ENCODE measurements around the gene AGL. TPM values are rescaled to one million over a fixed set of nuclear protein-coding genes. Genes with fewer than 3 reads are reported as not detected.
"Not testable (repeated sequence)": the region's sequence is repeated elsewhere in the genome, so short reads cannot be mapped to it uniquely, and the experiment has no call there.

AGL gene
- total and polyA plus RNA-seq, 2 experiments from 2014 or later = 26.6 to 39.5 TPM

DNA sequence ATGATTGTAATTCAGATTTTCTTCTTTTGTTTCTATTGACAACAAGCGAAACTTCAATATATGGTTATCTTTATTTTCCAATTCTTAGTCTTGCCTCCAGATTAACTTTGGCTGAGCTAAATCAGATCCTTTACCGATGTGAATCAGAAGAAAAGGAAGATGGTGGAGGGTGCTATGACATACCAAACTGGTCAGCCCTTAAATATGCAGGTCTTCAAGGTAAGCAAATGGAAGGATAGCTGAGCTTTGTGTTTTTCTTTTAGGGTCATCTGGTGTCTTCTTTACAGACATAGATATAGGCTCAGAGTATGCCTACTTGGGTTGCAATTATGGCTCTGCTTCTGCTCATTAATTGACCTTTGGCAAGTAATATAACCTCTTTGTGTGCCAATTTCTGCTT lies 37.7 kb downstream of the AGL start:
- Histone ChIP-seq H3K9me3 (ENCODE audit: low read depth) (no peaks in the 10 kb centered on the region), H3K4me1 (ENCODE audit: low read depth) (no peaks in the 10 kb centered on the region), H3K4me3 (no peak overlapping the region), H3K36me3 (peaks cover 89% of the 10 kb centered on the region), H3K27ac (no peak overlapping the region), H3K27me3 (no peaks in the 10 kb centered on the region)
- TF ChIP-seq, protein P1, sequence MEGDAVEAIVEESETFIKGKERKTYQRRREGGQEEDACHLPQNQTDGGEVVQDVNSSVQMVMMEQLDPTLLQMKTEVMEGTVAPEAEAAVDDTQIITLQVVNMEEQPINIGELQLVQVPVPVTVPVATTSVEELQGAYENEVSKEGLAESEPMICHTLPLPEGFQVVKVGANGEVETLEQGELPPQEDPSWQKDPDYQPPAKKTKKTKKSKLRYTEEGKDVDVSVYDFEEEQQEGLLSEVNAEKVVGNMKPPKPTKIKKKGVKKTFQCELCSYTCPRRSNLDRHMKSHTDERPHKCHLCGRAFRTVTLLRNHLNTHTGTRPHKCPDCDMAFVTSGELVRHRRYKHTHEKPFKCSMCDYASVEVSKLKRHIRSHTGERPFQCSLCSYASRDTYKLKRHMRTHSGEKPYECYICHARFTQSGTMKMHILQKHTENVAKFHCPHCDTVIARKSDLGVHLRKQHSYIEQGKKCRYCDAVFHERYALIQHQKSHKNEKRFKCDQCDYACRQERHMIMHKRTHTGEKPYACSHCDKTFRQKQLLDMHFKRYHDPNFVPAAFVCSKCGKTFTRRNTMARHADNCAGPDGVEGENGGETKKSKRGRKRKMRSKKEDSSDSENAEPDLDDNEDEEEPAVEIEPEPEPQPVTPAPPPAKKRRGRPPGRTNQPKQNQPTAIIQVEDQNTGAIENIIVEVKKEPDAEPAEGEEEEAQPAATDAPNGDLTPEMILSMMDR (IDR thresholded peaks at IDR 0.05; ENCODE audit: low read depth, low read length) = no peak
- no peak for DNase-seq (ENCODE audit: low read depth in 1 of 2, low spot score in 1 of 2)

DNA sequence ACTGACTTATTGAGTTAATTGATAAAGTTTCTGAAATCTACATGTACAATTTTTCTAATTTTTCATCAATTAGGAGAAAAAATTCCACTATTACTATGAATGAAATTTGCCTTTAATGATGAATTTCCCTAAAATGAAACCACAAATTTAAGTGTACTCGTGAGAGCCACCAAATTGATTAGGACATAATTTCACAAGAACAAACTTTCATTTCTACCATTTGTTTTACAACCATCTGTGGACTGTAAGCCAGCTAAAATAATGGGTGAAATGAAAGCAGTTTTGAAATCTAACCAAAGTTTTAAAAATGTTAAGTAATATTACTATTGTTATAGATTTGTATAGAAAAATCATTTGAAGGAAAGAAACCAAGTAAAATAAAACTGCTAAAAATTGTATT lies 41.8 kb downstream of the AGL start:
- no peaks in the 10 kb centered on the region for H3K4me1 ChIP-seq (ENCODE audit: low read depth)
- H3K4me3 ChIP-seq = no peak overlapping the region
- H3K36me3 ChIP-seq = peaks cover 85% of the 10 kb centered on the region
- no peak for DNase-seq (ENCODE audit: low read depth in 1 of 2, low spot score in 1 of 2)
- TF ChIP-seq, protein P1 (IDR thresholded peaks at IDR 0.05; ENCODE audit: low read depth, low read length) = no peak
- H3K27ac ChIP-seq = no peak overlapping the region
- H3K9me3 ChIP-seq (ENCODE audit: low read depth) = no peaks in the 10 kb centered on the region
- no peaks in the 10 kb centered on the region for H3K27me3 ChIP-seq

DNA sequence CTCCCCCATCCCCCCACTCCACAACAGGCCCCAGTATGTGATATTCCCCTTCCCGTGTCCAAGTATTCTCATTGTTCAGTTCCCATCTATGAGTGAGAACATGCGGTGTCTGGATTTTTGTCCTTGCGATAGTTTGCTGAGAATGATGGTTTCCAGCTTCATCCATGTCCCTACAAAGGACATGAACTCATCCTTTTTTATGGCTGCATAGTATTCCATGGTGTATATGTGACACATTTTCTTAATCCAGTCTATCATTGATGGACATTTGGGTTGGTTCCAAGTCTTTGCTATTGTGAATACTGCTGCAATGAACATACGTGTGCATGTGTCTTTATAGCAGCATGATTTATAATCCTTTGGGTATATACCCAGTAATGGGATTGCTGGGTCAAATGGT lies 53.1 kb downstream of the AGL start:
- H3K4me3 ChIP-seq; H3K27ac ChIP-seq; H3K4me1 ChIP-seq (ENCODE audit: low read depth); H3K27me3 ChIP-seq; H3K9me3 ChIP-seq (ENCODE audit: low read depth); DNase-seq (ENCODE audit: low read depth in 1 of 2, low spot score in 1 of 2): not testable (repeated sequence)
- H3K36me3 ChIP-seq = peaks cover 31% of the 10 kb centered on the region

DNA sequence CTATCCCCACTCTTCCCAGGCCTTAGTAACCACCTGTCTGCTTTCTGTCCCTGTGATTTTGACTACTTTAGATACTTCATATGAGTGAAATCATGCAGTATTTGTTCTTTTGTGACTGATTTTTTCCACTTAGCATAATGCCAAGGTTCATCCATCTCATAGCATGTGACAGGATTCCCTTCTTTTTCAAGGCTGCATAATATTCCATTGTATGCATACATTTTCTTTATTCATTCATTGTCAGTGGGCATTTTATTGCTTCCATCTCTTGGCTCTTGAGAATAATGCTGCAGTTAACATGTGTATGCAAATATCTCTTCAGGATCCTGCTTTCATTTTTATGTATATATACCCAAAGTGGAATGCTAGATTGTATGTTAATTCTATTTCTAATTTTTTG lies 56.4 kb downstream of the AGL start:
- TF ChIP-seq, protein P1 (IDR thresholded peaks at IDR 0.05; ENCODE audit: low read depth, low read length) = no peak
- DNase-seq (ENCODE audit: low read depth in 1 of 2, low spot score in 1 of 2) = no peak
- Histone ChIP-seq H3K27ac (no peak overlapping the region), H3K9me3 (ENCODE audit: low read depth) (no peaks in the 10 kb centered on the region), H3K4me3 (no peak overlapping the region), H3K4me1 (ENCODE audit: low read depth) (no peaks in the 10 kb centered on the region), H3K27me3 (no peaks in the 10 kb centered on the region), H3K36me3 (peaks cover 36% of the 10 kb centered on the region)

DNA sequence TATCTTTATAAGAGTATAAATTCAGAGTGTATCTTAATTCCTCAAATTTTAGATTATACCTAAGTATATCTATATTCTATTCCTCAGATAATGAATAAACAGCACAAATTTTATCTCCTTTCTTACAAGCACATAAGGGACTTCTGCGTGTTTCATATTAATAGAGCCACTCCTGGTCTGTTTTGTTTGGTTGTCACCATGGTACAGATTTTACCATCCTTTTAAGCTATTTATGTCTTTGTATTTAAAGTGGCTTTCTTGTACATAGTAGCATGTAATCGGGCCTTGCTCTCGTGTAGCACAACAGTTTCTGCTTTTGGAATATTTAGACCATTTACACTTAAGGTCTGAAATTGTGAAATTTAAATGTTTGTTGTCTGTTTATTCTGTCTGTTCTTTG lies 67.1 kb downstream of the AGL start:
- H3K27me3 ChIP-seq = no peaks in the 10 kb centered on the region
- DNase-seq (ENCODE audit: low read depth in 1 of 2, low spot score in 1 of 2) = no peak
- H3K4me3 ChIP-seq = no peak overlapping the region
- H3K36me3 ChIP-seq = peaks cover 81% of the 10 kb centered on the region
- no peak overlapping the region for H3K27ac ChIP-seq
- no peaks in the 10 kb centered on the region for H3K9me3 ChIP-seq (ENCODE audit: low read depth)
- TF ChIP-seq, protein P1 (IDR thresholded peaks at IDR 0.05; ENCODE audit: low read depth, low read length) = no peak
- no peaks in the 10 kb centered on the region for H3K4me1 ChIP-seq (ENCODE audit: low read depth)

DNA sequence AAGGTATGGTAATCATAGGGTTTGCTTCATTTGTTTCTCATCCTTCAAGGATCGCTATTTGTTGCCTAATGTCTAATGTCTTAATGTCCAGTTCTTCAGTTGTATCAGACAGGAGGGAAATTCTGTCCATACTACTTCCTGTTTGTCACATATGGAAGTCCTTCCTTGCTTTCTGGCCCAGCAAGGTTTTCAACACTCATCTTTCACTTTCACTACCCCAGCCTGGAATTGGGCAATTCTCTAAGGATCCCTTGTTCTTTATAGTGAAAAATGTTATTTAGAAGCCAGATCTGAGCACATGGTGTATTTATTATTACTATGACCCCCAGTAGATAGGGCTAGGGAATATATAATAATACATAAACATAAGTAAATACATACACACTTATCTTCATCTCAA lies 69.1 kb downstream of the AGL start:
- H3K4me3 ChIP-seq = no peak overlapping the region
- no peaks in the 10 kb centered on the region for H3K4me1 ChIP-seq (ENCODE audit: low read depth)
- TF ChIP-seq, protein P1 (IDR thresholded peaks at IDR 0.05; ENCODE audit: low read depth, low read length) = no peak
- H3K27me3 ChIP-seq = no peaks in the 10 kb centered on the region
- peak in 1 of 2 donors; percentile 72 for DNase-seq (ENCODE audit: low read depth in 1 of 2, low spot score in 1 of 2)
- H3K27ac ChIP-seq = no peak overlapping the region
- H3K36me3 ChIP-seq = peaks cover 79% of the 10 kb centered on the region
- H3K9me3 ChIP-seq (ENCODE audit: low read depth) = no peaks in the 10 kb centered on the region
